IMR-90 (cell line): ENCODE results near the gene CD93. TPM values are rescaled to one million over a fixed set of nuclear protein-coding genes. Genes with fewer than 3 reads are reported as not detected.
A peak's percentile ranks its signal among the peaks of the same experiment; 100 is the strongest.

Experiments
- ATAC-seq: fragments of 200-7000 bp; cut with Tn5 transposase; 2 replicates; pipeline ENCODE4 v1.9.1; 2020; ENCODE audit warnings: low read depth, mild to moderate bottlenecking, moderate library complexity
- BruUV-seq: library from RNA; stranded (reverse); fragments of 400-500 nt; replicated peaks from 2 replicates; lab custom pipeline; 2021; lab: Mats Ljungman, UMichigan
- CTCF ChIA-PET: fragments of 300-600 bp; formaldehyde crosslinking; extraction: SDS; loops from one replicate; lab custom pipeline; 2021; ENCODE audit warnings: antibody characterized with exemption; lab: Yijun Ruan, JAX
- POLR2A ChIA-PET: fragments of 300-600 bp; sonication (Branson Sonifier 250); formaldehyde crosslinking; loops from one replicate; lab custom pipeline; 2022; ENCODE audit warnings: antibody characterized with exemption; ENCODE audit not compliant: unreplicated experiment; lab: Charles Lee
- DNase-seq: peaks from one replicate; pipeline ENCODE4 v3.0.0; 2013
- H2AFZ ChIP-seq: replicated peaks from 2 replicates; pipeline ENCODE3; 2013; ENCODE audit warnings: low read length, mild to moderate bottlenecking; ENCODE audit not compliant: poor library complexity
- H2AK5ac ChIP-seq: 2 replicates; pipeline ENCODE4 v1.6.1; 2013; ENCODE audit warnings: low read depth, low read length, inconsistent platforms
- H2AK9ac ChIP-seq: replicated peaks from 2 replicates; pipeline ENCODE3; 2013; ENCODE audit warnings: mild to moderate bottlenecking, low read depth, low read length, moderate library complexity; ENCODE audit not compliant: poor library complexity
- H2BK120ac ChIP-seq: 2 replicates; pipeline ENCODE4 v1.6.1; 2013; ENCODE audit warnings: low read depth, low read length, inconsistent platforms
- H2BK15ac ChIP-seq: 3 replicates; pipeline ENCODE4 v1.6.1; 2013; ENCODE audit warnings: low read depth, low read length, inconsistent platforms
- H2BK20ac ChIP-seq: 2 replicates; pipeline ENCODE4 v1.6.1; 2013; ENCODE audit warnings: low read depth, mild to moderate bottlenecking, inconsistent platforms, low read length, moderate library complexity
- H2BK5ac ChIP-seq: 2 replicates; pipeline ENCODE4 v1.6.1; 2013; ENCODE audit warnings: mild to moderate bottlenecking, low read depth, low read length, inconsistent platforms; ENCODE audit not compliant: poor library complexity, severe bottlenecking
- H3K14ac ChIP-seq: replicated peaks from 2 replicates; pipeline ENCODE4 v1.6.1; 2013; ENCODE audit warnings: low read depth, low read length, inconsistent platforms
- H3K18ac ChIP-seq: 2 replicates; pipeline ENCODE4 v1.6.1; 2013; ENCODE audit warnings: low read depth, low read length, control low read depth
- H3K23ac ChIP-seq: 2 replicates; pipeline ENCODE4 v1.6.1; 2013; ENCODE audit warnings: low read depth, low read length, inconsistent platforms
- H3K27ac ChIP-seq: 2 replicates; pipeline ENCODE4 v1.5.1; 2013; ENCODE audit warnings: mild to moderate bottlenecking, control low read depth, low read length; ENCODE audit not compliant: insufficient read depth
- H3K27me3 ChIP-seq: 2 replicates; pipeline ENCODE4 v1.6.1; 2013; ENCODE audit warnings: low read length; ENCODE audit not compliant: control insufficient read depth, insufficient read depth
- H3K36me3 ChIP-seq: 2 replicates; pipeline ENCODE4 v1.6.1; 2013; ENCODE audit warnings: low read length, mixed read lengths; ENCODE audit not compliant: control insufficient read depth, insufficient read depth
- H3K4ac ChIP-seq: 2 replicates; pipeline ENCODE4 v1.6.1; 2013; ENCODE audit warnings: low read depth, low read length, inconsistent platforms
- H3K4me1 ChIP-seq: 2 replicates; pipeline ENCODE4 v1.6.1; 2013; ENCODE audit warnings: low read length, mixed read lengths; ENCODE audit not compliant: control insufficient read depth, insufficient read depth
- H3K4me2 ChIP-seq: 2 replicates; pipeline ENCODE4 v1.6.1; 2013; ENCODE audit warnings: low read depth, mild to moderate bottlenecking, control low read depth, low read length, moderate library complexity
- H3K4me3 ChIP-seq: 2 replicates; pipeline ENCODE4 v1.5.1; 2013; ENCODE audit warnings: low read depth, mild to moderate bottlenecking, control low read depth, low read length, moderate library complexity; ENCODE audit not compliant: insufficient read depth
- H3K56ac ChIP-seq: 2 replicates; pipeline ENCODE4 v1.6.1; 2013; ENCODE audit warnings: low read length, inconsistent platforms; ENCODE audit not compliant: insufficient read depth; ENCODE audit errors: extremely low read depth
- H3K79me1 ChIP-seq, 2 experiments: 2 replicates each; pipeline ENCODE4 v1.6.1; 2013; ENCODE audit warnings: low read length in 2 of 2, inconsistent platforms in 1 of 2, low read depth in 1 of 2
- H3K9ac ChIP-seq: 2 replicates; pipeline ENCODE4 v1.6.1; 2013; ENCODE audit warnings: low read depth, low read length, control low read depth
- H3K9me1 ChIP-seq: 2 replicates; pipeline ENCODE4 v1.6.1; 2013; ENCODE audit warnings: low read length, inconsistent platforms; ENCODE audit not compliant: insufficient read depth
- H3K9me3 ChIP-seq: 2 replicates; pipeline ENCODE4 v1.6.1; 2013; ENCODE audit warnings: low read length; ENCODE audit not compliant: control insufficient read depth, insufficient read depth
- H4K20me1 ChIP-seq: 2 replicates; pipeline ENCODE4 v1.6.1; 2013; ENCODE audit warnings: low read length, inconsistent platforms; ENCODE audit not compliant: insufficient read depth
- H4K5ac ChIP-seq: 2 replicates; pipeline ENCODE4 v1.6.1; 2013; ENCODE audit warnings: mild to moderate bottlenecking, low read depth, low read length, control low read depth
- H4K8ac ChIP-seq, 2 experiments: 2 replicates each; pipeline ENCODE4 v1.6.1; 2013; ENCODE audit warnings: low read depth in 2 of 2, low read length in 2 of 2, control low read depth in 1 of 2, inconsistent platforms in 1 of 2
- H4K91ac ChIP-seq: 2 replicates; pipeline ENCODE4 v1.6.1; 2013; ENCODE audit warnings: low read depth, low read length, inconsistent platforms; ENCODE audit not compliant: insufficient read depth
- CEBPB ChIP-seq: IDR thresholded peaks from 2 replicates; pipeline ENCODE4 v1.6.1; 2012; ENCODE audit warnings: low read depth, low read length, improper control_type of control experiment
- FOS ChIP-seq: fragments of 150-350 bp; IDR thresholded peaks from 2 replicates; pipeline ENCODE4 v1.6.1; 2016; ENCODE audit warnings: low read depth, low read length
- POLR2A ChIP-seq: IDR thresholded peaks from 2 replicates; pipeline ENCODE4 v1.6.1; 2012; ENCODE audit warnings: mild to moderate bottlenecking, low read depth, low read length
- WGBS, 2 experiments: methylation state at CpG; one replicate each; pipeline versions ENCODE4 v1.1.5 to v1.1.7; 2013; ENCODE audit warnings: missing lambda C conversion rate in 2 of 2; ENCODE audit not compliant: insufficient read length in 1 of 2; ENCODE audit errors: extremely low coverage in 2 of 2; 5-methylcytosine and 5-hydroxymethylcytosine counted together
- dilution Hi-C: fragments of 300-500 bp; cut with HindIII; formaldehyde crosslinking; loops from one replicate; pipeline ENCODE4 v1.14.3; 2018; ENCODE audit warnings: low sequenced_read_pairs; ENCODE audit not compliant: unreplicated experiment
- in situ Hi-C: fragments of 300-500 bp; cut with MboI; formaldehyde crosslinking; loops from 3 replicates; pipeline ENCODE4 v1.14.3; 2019; ENCODE audit warnings: low sequenced_read_pairs, inconsistent platforms, mixed read lengths
- intact Hi-C: fragments of 100-400 bp; cut with micrococcal nuclease; formaldehyde crosslinking; loops from 2 replicates; pipeline ENCODE4 v1.10.0; 2022
- polyA plus RNA-seq, 3 experiments: library from polyadenylated mRNA; depleted of rRNA; stranded (reverse); fragments of >200 nt; gene quantifications; 2 replicates each; pipeline ENCODE4 v1.2.3, GENCODE V29; 2012; ENCODE audit warnings: low replicate concordance in 1 of 3
- total RNA-seq: library from RNA; depleted of rRNA; stranded (reverse); fragments of >200 nt; gene quantifications from 2 replicates; pipeline ENCODE4 v1.2.3, GENCODE V29; 2012

The CD93 gene
- total and polyA plus RNA-seq, 2 of the 4 experiments (the other 2 are of a cell fraction) = under 0.01 to 0.02 TPM

- no peak overlapping the region for H3K27ac ChIP-seq
- peak; percentile 47 for DNase-seq
- POLR2A ChIA-PET = no interaction called here
These were observed 30.4 kb upstream of the CD93 start for GRCh38 chr20:23116311-23117089.

More at GRCh38 chr20:23116311-23117089, 30.4 kb upstream of the CD93 start:
- in situ Hi-C loops (no loop called here), intact Hi-C loops (no loop called here), dilution Hi-C loops (no loop called here)
- ATAC-seq = peak; percentile 46; the same call in 1 of the 2 replicates
- WGBS, 2 experiments = 48% methylated on average over 4 of the region's 10 CpGs; no CpG with 5 or more reads in 1 of the 2 experiments
- Histone ChIP-seq H3K79me1 (no peaks in the 10 kb centered on the region), H3K56ac (no peak overlapping the region), H3K4me2 (no peak overlapping the region), H3K27me3 (peaks cover 14% of the 10 kb centered on the region), H3K9me3 (no peaks in the 10 kb centered on the region), H4K8ac (no peak overlapping the region), H4K5ac (no peak overlapping the region), H3K18ac (no peak overlapping the region), H2BK5ac (no peak overlapping the region), H3K4me1 (peaks cover 4% of the 10 kb centered on the region; the same call in 1 of the 2 replicates), H4K20me1 (no peaks in the 10 kb centered on the region), H2AK5ac (no peak overlapping the region), H2AFZ (no peak overlapping the region), H3K9me1 (no peaks in the 10 kb centered on the region), H3K14ac (no peak overlapping the region), H3K9ac (no peak overlapping the region), H3K23ac (no peak overlapping the region), H2AK9ac (no peak overlapping the region), H2BK120ac (no peak overlapping the region), H3K4ac (no peak overlapping the region), H2BK20ac (no peak overlapping the region), H2BK15ac (no peak overlapping the region), H3K4me3 (no peak overlapping the region), H4K91ac (no peak overlapping the region), H3K36me3 (no peaks in the 10 kb centered on the region)
- BruUV-seq = no TSS peak
- CTCF ChIA-PET = interaction anchor here (1.4 kb wide), 1 partner anchor 10 kb away, joined by 3 read pairs; no protein-coding TSS in a partner anchor
- TF ChIP-seq FOS (peak; percentile 14; the same call in 1 of the 2 replicates), CEBPB (no peak), POLR2A (no peak)
